Mesenchymal stem cell (in vitro differentiated cells and primary cell): Measurements from ENCODE around the gene MIB1.

ENCODE experiments used
- DNase-seq: peaks from one replicate; pipeline ENCODE4 v3.0.0-alpha.2; 2013
- H2AFZ ChIP-seq: one replicate; pipeline ENCODE4 v1.6.1; 2013; ENCODE audit warnings: low read depth, mild to moderate bottlenecking, control low read depth, inconsistent platforms, low read length, moderate library complexity
- H2AK5ac ChIP-seq: 2 replicates; pipeline ENCODE4 v1.6.1; 2013; ENCODE audit warnings: low read length, moderate library complexity, mild to moderate bottlenecking, inconsistent platforms; ENCODE audit not compliant: severe bottlenecking
- H2BK120ac ChIP-seq: one replicate; pipeline ENCODE4 v1.6.1; 2013; ENCODE audit warnings: low read depth, mild to moderate bottlenecking, inconsistent platforms, low read length, moderate library complexity
- H2BK12ac ChIP-seq, 2 experiments: one replicate each; pipeline ENCODE4 v1.6.1; 2013; ENCODE audit warnings: inconsistent platforms in 2 of 2, low read length in 2 of 2, mild to moderate bottlenecking in 2 of 2, moderate library complexity in 2 of 2, control low read depth in 1 of 2
- H2BK15ac ChIP-seq: one replicate; pipeline ENCODE4 v1.6.1; 2013; ENCODE audit warnings: mild to moderate bottlenecking, low read depth, inconsistent platforms; ENCODE audit not compliant: poor library complexity, severe bottlenecking
- H2BK5ac ChIP-seq: 2 replicates; pipeline ENCODE4 v1.6.1; 2013; ENCODE audit warnings: low read depth, mild to moderate bottlenecking, low read length, control low read depth, inconsistent platforms; ENCODE audit not compliant: poor library complexity, severe bottlenecking
- H3K14ac ChIP-seq, 2 experiments: one replicate each; pipeline ENCODE4 v1.6.1; 2013; ENCODE audit warnings: inconsistent platforms in 2 of 2, low read length in 2 of 2, control low read depth in 1 of 2, mild to moderate bottlenecking in 1 of 2, moderate library complexity in 1 of 2
- H3K18ac ChIP-seq, 2 experiments: one replicate each; pipeline ENCODE4 v1.6.1; 2013; ENCODE audit warnings: inconsistent platforms in 2 of 2, low read length in 2 of 2, control low read depth in 1 of 2, low read depth in 1 of 2, mild to moderate bottlenecking in 1 of 2
- H3K23ac ChIP-seq, 2 experiments: one replicate each; pipeline ENCODE4 v1.6.1; 2013; ENCODE audit warnings: inconsistent platforms in 2 of 2, low read length in 2 of 2, mild to moderate bottlenecking in 2 of 2, moderate library complexity in 2 of 2, control low read depth in 1 of 2
- H3K27ac ChIP-seq: 2 replicates; pipeline ENCODE4 v1.5.1; 2013; ENCODE audit warnings: mild to moderate bottlenecking, moderate library complexity, low read length, control low read depth, inconsistent platforms; ENCODE audit not compliant: poor library complexity, severe bottlenecking
- H3K27me3 ChIP-seq, 2 experiments: 2 replicates each; pipeline versions ENCODE4 v1.6.1 to v1.7.0; 2013; ENCODE audit warnings: low read length in 2 of 2, mild to moderate bottlenecking in 2 of 2, moderate library complexity in 2 of 2, control low read depth in 1 of 2, inconsistent platforms in 1 of 2; ENCODE audit not compliant: control insufficient read depth in 1 of 2, insufficient read depth in 1 of 2
- H3K36me3 ChIP-seq, 2 experiments: 2 replicates each; pipeline versions ENCODE4 v1.6.1 to v1.7.0; 2013; ENCODE audit warnings: low read length in 2 of 2, control low read depth in 1 of 2, inconsistent platforms in 1 of 2, low read depth in 1 of 2, mild to moderate bottlenecking in 1 of 2; ENCODE audit not compliant: insufficient read depth in 2 of 2, control insufficient read depth in 1 of 2
- H3K4ac ChIP-seq, 2 experiments: one replicate each; pipeline ENCODE4 v1.6.1; 2013; ENCODE audit warnings: inconsistent platforms in 2 of 2, low read length in 2 of 2, mild to moderate bottlenecking in 2 of 2, moderate library complexity in 2 of 2, control low read depth in 1 of 2, low read depth in 1 of 2
- H3K4me1 ChIP-seq: 2 replicates; pipeline ENCODE4 v1.6.1; 2013; ENCODE audit warnings: low read depth, low read length, control low read depth; ENCODE audit not compliant: control insufficient read depth, insufficient read depth
- H3K4me2 ChIP-seq: 2 replicates; pipeline ENCODE4 v1.6.1; 2013; ENCODE audit warnings: low read length, mild to moderate bottlenecking, inconsistent platforms; ENCODE audit not compliant: poor library complexity, severe bottlenecking
- H3K4me3 ChIP-seq, 2 experiments: 2 replicates each; pipeline versions ENCODE4 v1.5.1 to v1.7.0; 2013; ENCODE audit warnings: low read length in 2 of 2, mild to moderate bottlenecking in 2 of 2, control low read depth in 1 of 2, low read depth in 1 of 2; ENCODE audit not compliant: insufficient read depth in 1 of 2
- H3K79me1 ChIP-seq: replicated peaks from 2 replicates; pipeline ENCODE4 v1.6.1; 2013; ENCODE audit warnings: mild to moderate bottlenecking, control low read depth, low read length, inconsistent platforms; ENCODE audit not compliant: poor library complexity, severe bottlenecking
- H3K9ac ChIP-seq: 2 replicates; pipeline ENCODE4 v1.7.0; 2013; ENCODE audit warnings: mild to moderate bottlenecking, low read length, moderate library complexity
- H3K9me3 ChIP-seq: 2 replicates; pipeline ENCODE4 v1.7.0; 2013; ENCODE audit warnings: mild to moderate bottlenecking, low read length; ENCODE audit not compliant: control insufficient read depth
- H4K8ac ChIP-seq: one replicate; pipeline ENCODE4 v1.6.1; 2013; ENCODE audit warnings: inconsistent platforms, mild to moderate bottlenecking, low read length, moderate library complexity
- H4K91ac ChIP-seq: one replicate; pipeline ENCODE4 v1.6.1; 2013; ENCODE audit warnings: mild to moderate bottlenecking, low read length, inconsistent platforms
- WGBS: methylation state at CpG from one replicate; pipeline ENCODE4 v1.1.7; 2013; ENCODE audit warnings: mixed read lengths; 5-methylcytosine and 5-hydroxymethylcytosine counted together

MIB1 gene

GRCh38 chr18:21865043-21865442 lies 124.5 kb downstream of the MIB1 start:
- no peak for DNase-seq
- H3K4me3 ChIP-seq, result no peak overlapping the region
- H3K4me1 ChIP-seq, result no peaks in the 10 kb centered on the region
- H3K79me1 ChIP-seq, result peaks cover 11% of the 10 kb centered on the region
- H3K9ac ChIP-seq, result no peak overlapping the region
- no peak overlapping the region for H2BK12ac ChIP-seq
- no peak overlapping the region for H3K4me2 ChIP-seq
- H3K14ac ChIP-seq, result no peak overlapping the region
- H3K27ac ChIP-seq, result no peak overlapping the region
- no peak overlapping the region for H3K4ac ChIP-seq
- H2BK5ac ChIP-seq, result no peak overlapping the region
- no peaks in the 10 kb centered on the region for H3K9me3 ChIP-seq
- H2AFZ ChIP-seq, result no peak overlapping the region
- H2BK120ac ChIP-seq, result no peak overlapping the region
- no peak overlapping the region for H3K23ac ChIP-seq
- H4K8ac ChIP-seq, result no peak overlapping the region
- H2BK15ac ChIP-seq, result no peak overlapping the region
- no peak overlapping the region for H4K91ac ChIP-seq
- no peak overlapping the region for H2AK5ac ChIP-seq
- H3K27me3 ChIP-seq, result no peaks in the 10 kb centered on the region
- 56% methylated on average over 1 of the region's 2 CpGs for whole genome bisulfite sequencing
- H3K36me3 ChIP-seq, result peaks cover 17 to 76% of the 10 kb centered on the region in 2 experiments
- H3K18ac ChIP-seq, result no peak overlapping the region

- Histone ChIP-seq H2BK120ac (no peak overlapping the region), H2BK12ac (no peak overlapping the region), H3K27me3 (no peaks in the 10 kb centered on the region), H3K18ac (no peak overlapping the region), H3K4ac (no peak overlapping the region), H3K79me1 (peaks cover 2% of the 10 kb centered on the region), H3K9ac (no peak overlapping the region), H4K8ac (no peak overlapping the region), H4K91ac (no peak overlapping the region), H3K36me3 (peaks cover 3 to 51% of the 10 kb centered on the region in 2 experiments), H3K9me3 (no peaks in the 10 kb centered on the region), H3K14ac (no peak overlapping the region), H2AFZ (no peak overlapping the region), H3K4me2 (no peak overlapping the region), H2BK5ac (no peak overlapping the region), H2AK5ac (no peak overlapping the region), H3K23ac (no peak overlapping the region), H3K4me1 (no peaks in the 10 kb centered on the region), H3K27ac (no peak overlapping the region), H2BK15ac (no peak overlapping the region), H3K4me3 (no peak overlapping the region)
- DNase-seq, result no peak
- WGBS, result 100% methylated on average over 1 of the region's 4 CpGs
Observed at GRCh38 chr18:21868770-21869169, 128.2 kb downstream of the MIB1 start.

- Histone ChIP-seq H3K36me3 (no peaks in the 10 kb centered on the region), H3K9ac (no peak overlapping the region), H3K9me3 (no peaks in the 10 kb centered on the region), H3K23ac (no peak overlapping the region), H2BK12ac (no peak overlapping the region), H3K18ac (no peak overlapping the region), H2BK15ac (no peak overlapping the region), H4K8ac (no peak overlapping the region), H4K91ac (no peak overlapping the region), H2AFZ (no peak overlapping the region), H3K4me2 (no peak overlapping the region), H3K14ac (no peak overlapping the region), H3K27ac (no peak overlapping the region), H3K4me1 (no peaks in the 10 kb centered on the region), H3K79me1 (no peaks in the 10 kb centered on the region), H3K27me3 (no peaks in the 10 kb centered on the region), H2AK5ac (no peak overlapping the region), H3K4ac (no peak overlapping the region), H2BK5ac (no peak overlapping the region), H3K4me3 (no peak overlapping the region), H2BK120ac (no peak overlapping the region)
- DNase-seq, result no peak
- WGBS, result 63% methylated on average over 1 of the region's 1 CpG
Observed at GRCh38 chr18:21889570-21889969, 149.0 kb downstream of the MIB1 start.

- Histone ChIP-seq H3K27ac (no peak overlapping the region), H2BK15ac (no peak overlapping the region), H3K23ac (no peak overlapping the region), H4K91ac (no peak overlapping the region), H3K4me3 (no peak overlapping the region), H3K18ac (no peak overlapping the region), H3K4me1 (peaks cover 4% of the 10 kb centered on the region), H3K36me3 (no peaks in the 10 kb centered on the region), H3K4me2 (no peak overlapping the region), H3K14ac (no peak overlapping the region), H3K9ac (no peak overlapping the region), H2AFZ (no peak overlapping the region), H4K8ac (no peak overlapping the region), H2BK5ac (no peak overlapping the region), H2BK120ac (no peak overlapping the region), H3K4ac (no peak overlapping the region), H3K9me3 (no peaks in the 10 kb centered on the region), H2AK5ac (no peak overlapping the region), H2BK12ac (no peak overlapping the region), H3K27me3 (no peaks in the 10 kb centered on the region), H3K79me1 (no peaks in the 10 kb centered on the region)
- 68% methylated on average over 4 of the region's 5 CpGs for WGBS
- DNase-seq, result peak; percentile 28
Observed at GRCh38 chr18:21894619-21895367, 154.2 kb downstream of the MIB1 start.
